Measurements from ENCODE around the gene THTPA. TPM values are rescaled to one million over a fixed set of nuclear protein-coding genes. Genes with fewer than 3 reads are reported as not detected.
A peak's percentile ranks its signal among the peaks of the same experiment; 100 is the strongest.
"Not testable (repeated sequence)": the region's sequence is repeated elsewhere in the genome, so short reads cannot be mapped to it uniquely, and the experiment has no call there.

THTPA gene
- total RNA-seq, 1 donor from 2014 or later: 31.6 TPM

- DNase-seq (ENCODE audit: low read depth): no peak
These were observed 22.2 kb upstream of the THTPA start for GRCh38 chr14:23533652-23534435.

DNA sequence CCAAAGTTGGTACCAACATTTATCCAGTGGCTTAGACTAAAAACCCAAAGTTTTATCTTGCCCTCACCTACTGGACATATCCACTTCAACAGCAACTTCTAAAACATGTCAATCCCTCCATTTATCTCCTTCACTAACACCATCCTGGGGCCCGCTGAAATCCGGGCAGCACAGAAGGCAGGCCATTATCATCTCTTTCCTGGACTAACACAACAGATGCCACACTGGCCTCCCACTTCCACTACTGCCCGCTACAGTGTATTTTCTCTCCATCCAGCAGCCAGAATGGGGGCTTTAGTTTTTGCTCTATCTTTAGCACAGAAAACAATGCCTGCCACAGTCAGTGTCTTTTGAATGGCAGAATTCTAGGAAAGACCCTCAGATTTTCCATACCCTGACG, 20.1 kb upstream of the THTPA start:
- DNase-seq (ENCODE audit: low read depth): no peak

DNA sequence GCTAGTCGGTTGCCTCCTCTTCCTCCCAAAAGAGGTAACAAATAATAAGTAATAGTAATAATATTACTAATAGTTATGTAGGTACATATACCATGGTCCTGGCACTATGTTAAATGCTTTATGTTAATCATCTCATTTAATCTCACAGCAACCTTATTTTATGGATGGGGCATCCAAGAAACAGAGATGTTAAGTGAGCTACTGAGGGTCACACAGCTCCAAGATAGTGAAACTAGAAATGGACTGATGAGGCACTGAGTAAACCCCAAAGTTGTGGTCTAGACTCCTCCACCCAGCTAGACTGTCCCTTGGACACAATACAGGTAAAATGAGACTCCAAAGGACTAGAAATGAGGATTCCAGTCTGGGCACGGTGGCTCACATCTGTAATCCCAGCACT, 19.6 kb upstream of the THTPA start:
- no peak for DNase-seq (ENCODE audit: low read depth)

GRCh38 chr14:23536906-23537305, 19.2 kb upstream of the THTPA start:
- DNase-seq (ENCODE audit: low read depth): not testable (repeated sequence)

DNA sequence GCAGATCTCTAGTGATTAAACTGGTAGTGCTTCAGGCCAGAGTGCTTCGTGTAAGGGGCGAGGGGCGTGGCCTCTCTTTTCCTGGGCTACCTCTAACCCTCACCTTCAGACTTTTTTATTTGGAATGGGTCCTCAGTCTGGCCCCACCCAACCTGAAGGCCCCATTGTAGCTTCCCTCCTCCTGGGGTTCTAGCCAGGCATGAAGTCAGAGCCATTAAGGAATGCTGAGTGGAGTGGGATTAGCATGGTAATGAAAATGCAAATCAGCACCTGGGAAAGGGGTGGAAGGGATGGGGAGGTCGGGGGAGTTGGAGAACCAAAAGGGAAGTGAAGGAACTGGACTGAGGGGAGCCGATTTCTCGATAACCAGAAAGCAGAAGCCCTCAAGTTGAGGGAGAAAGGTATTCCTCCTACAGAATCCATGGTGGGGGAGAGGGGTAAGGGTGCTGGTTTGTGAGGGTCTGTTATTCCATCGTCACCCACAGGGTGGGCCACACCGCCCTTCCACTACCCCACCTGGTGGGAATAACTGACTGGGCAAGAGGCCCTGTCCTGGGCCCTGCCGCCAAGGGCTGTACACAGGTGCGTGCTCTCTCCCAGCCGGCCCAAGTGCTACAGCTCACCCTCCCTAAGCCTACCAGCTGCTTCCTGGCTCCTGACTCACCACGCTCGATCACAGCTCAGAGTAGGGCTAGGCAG, 18.6 kb upstream of the THTPA start:
- DNase-seq (ENCODE audit: low read depth): peak; percentile 45

DNA sequence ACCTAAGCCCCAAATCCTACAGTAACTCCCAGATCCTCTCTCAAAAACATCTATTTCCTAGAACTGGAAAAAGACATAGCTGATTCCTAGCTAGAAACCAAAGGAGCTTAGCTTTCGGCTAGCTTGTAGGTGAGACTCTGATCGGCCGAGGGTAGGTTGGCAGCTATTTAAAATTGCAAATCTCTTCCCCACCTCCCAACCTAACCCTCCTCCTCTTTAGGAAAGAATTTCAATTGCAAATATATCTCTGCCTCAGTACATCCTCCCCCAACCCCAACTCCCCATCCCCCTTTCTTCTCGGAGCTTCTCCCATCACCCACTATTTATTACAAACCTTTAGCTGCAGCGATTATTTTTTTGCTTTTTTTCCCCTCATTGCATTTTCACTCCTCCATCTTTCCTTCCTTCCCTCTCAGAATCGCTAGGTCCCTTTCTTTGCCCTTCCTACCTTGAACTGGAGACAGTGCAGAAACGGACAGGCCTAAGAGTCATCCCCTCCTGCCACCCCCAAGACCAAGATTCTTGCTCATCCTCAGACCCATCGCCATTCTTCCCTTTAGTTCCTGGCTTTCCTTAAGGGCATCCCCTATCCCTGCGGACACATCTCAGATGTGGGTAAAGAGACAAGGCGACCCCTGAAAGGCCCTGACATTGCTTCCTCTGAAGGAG, 17.9 kb upstream of the THTPA start:
- DNase-seq (ENCODE audit: low read depth): no peak

- no peak for DNase-seq (ENCODE audit: low read depth)
These were observed 17.3 kb upstream of the THTPA start for GRCh38 chr14:23538785-23539184.

DNA sequence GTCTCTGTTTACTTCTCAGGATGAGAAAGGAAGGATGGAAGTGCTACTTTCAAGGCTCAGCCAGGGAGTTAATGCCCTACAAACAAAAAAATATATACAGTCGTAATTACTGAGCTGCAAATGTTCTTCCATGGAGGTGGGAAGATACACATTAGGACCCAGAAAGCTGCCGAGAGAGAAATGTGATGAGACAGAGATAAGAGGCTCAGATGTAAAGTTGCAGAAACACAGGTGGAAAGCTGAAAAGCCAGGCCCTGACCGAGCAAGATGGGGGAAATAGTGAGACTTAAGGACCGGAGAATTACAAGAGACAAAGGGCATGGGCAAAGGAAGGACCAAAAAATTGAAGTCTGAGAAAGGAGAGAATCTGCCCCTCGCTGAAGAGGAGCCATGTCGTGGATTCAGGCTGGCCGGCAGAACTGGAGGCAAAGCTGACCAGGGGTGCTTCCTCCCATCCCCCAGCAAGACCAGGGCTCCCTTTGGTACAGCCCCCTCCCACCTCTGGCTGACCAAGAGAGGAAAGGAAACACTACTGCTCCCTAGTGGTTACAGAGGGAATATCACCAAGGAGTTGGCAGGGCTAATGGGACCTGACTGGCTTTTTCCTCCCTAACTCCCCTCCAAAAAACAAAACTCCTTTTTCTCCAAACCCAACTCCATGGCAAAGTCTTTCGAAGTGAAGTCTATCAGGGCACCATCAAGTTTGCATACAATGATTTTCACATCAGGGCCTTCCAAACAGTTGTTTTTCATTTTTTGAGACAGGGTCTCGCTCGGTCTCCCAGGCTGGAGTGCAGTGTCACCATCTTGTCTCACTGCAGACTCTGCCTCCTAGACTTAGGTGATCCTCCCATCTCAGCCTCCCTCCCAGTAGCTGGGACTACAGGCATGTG, 16.6 kb upstream of the THTPA start:
- DNase-seq (ENCODE audit: low read depth): peak; percentile 57

- no peak for DNase-seq (ENCODE audit: low read depth)
These were observed 16.0 kb upstream of the THTPA start for GRCh38 chr14:23540141-23540469.

DNA sequence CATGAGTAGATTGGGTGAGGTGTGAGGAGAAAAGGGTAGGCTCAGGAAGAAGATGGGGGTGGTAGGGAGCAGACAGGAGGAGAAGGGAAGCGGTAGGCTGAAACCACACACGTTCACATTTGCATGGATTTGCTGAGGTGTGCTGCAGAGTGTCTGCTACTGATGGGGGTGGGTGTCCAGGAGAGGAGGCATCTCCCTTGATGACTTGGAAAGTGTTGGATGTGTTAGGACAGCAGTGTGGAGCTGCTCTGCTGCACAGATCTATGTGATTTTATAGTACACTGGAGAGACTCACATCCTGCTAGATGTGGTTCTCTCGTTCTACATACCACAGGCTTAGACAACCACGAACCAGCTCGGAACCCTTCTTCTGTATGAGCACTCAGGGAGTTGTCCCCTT, 13.8 kb upstream of the THTPA start:
- DNase-seq (ENCODE audit: low read depth): no peak

GRCh38 chr14:23543403-23543802, 12.7 kb upstream of the THTPA start:
- DNase-seq (ENCODE audit: low read depth): no peak

- no peak for DNase-seq (ENCODE audit: low read depth)
These were observed 11.3 kb upstream of the THTPA start for GRCh38 chr14:23544511-23545447.

- no peak for DNase-seq (ENCODE audit: low read depth)
These were observed 10.2 kb upstream of the THTPA start for GRCh38 chr14:23545740-23546365.

- no peak for DNase-seq (ENCODE audit: low read depth)
These were observed 9.5 kb upstream of the THTPA start for GRCh38 chr14:23546450-23547035.

- no peak for DNase-seq (ENCODE audit: low read depth)
These were observed 8.1 kb upstream of the THTPA start for GRCh38 chr14:23547924-23548323.

GRCh38 chr14:23548351-23549318, 7.4 kb upstream of the THTPA start:
- DNase-seq (ENCODE audit: low read depth): no peak

GRCh38 chr14:23550131-23550811, 5.8 kb upstream of the THTPA start:
- DNase-seq (ENCODE audit: low read depth): no peak

All from myocyte (in vitro differentiated cells).